SK-N-MC (cell line): ENCODE results near the gene PRR19.

Source experiments
- EZH2 ChIP-seq: fragments of 200-600 bp; sonication (generic); IDR thresholded peaks from one replicate; pipeline ENCODE4 v1.6.1; 2017; ENCODE audit warnings: antibody characterized with exemption
- POLR2AphosphoS5 ChIP-seq: IDR thresholded peaks from 2 replicates; pipeline ENCODE4 v1.6.1; 2012; ENCODE audit warnings: mild to moderate bottlenecking, low read depth, low read length, borderline replicate concordance

GRCh38 chr19:42276284-42276683 is 25.6 kb upstream of the PRR19 start:
- TF ChIP-seq POLR2AphosphoS5 (no peak), EZH2 (no peak)
